ENCODE data around the gene CCDC124. TPM values are rescaled to one million over a fixed set of nuclear protein-coding genes. Genes with fewer than 3 reads are reported as not detected.
"Not testable (repeated sequence)": the region's sequence is repeated elsewhere in the genome, so short reads cannot be mapped to it uniquely, and the experiment has no call there.

The CCDC124 gene
- 119 TPM for polyA plus RNA-seq (2013, experiment 1 of 2; ENCODE audit: insufficient read length)
- polyA plus RNA-seq (2013, experiment 2 of 2; ENCODE audit: insufficient read length): 90.7 TPM

DNA sequence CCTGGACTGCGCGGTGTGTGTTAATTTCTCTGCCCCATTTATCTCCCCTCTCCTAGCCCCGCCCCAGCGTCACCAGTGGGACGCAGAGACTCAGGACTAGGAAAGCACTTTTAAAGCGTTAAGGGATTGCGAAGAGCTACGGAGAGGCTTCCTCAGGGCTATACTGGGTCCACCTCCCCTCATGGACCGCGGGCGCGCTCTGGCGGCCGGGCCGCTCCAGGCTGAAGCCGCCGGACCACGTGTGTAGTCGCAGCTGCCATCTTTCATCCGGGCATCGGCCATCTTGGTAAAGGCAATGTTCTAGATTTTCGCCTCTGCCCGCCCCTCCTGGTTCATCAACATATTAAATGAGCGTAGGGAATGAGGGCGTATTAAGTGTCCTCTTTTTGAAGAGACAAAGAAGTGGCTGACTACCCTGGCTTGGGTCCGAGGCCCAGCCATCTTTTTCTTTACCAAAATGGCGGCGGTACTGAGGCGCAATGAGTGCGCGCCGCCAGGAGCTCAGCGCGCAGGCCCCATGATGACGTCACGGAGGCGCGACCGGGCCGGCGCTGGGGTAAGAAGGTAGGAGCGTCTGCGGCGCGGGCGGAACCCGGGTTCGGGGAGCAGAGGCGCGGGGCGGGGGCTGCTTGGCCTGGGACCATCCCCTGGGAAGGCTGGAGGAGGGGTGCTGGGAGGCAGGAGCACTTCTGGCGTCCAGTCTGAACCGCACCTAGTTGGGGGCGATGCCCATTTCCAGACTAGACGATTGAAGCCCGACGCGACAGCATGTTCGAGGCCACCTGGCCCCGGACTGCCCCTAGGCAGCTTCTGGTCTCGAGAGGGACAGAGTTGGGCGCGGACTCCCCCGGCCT lies at the start of gene CCDC124:
CCDC124 (plus strand) TSS at position 531 of the 854 bp plus-strand sequence. CDS start 3,406 bp downstream, outside the sequence.
- peak; percentile 88 for DNase-seq

DNA sequence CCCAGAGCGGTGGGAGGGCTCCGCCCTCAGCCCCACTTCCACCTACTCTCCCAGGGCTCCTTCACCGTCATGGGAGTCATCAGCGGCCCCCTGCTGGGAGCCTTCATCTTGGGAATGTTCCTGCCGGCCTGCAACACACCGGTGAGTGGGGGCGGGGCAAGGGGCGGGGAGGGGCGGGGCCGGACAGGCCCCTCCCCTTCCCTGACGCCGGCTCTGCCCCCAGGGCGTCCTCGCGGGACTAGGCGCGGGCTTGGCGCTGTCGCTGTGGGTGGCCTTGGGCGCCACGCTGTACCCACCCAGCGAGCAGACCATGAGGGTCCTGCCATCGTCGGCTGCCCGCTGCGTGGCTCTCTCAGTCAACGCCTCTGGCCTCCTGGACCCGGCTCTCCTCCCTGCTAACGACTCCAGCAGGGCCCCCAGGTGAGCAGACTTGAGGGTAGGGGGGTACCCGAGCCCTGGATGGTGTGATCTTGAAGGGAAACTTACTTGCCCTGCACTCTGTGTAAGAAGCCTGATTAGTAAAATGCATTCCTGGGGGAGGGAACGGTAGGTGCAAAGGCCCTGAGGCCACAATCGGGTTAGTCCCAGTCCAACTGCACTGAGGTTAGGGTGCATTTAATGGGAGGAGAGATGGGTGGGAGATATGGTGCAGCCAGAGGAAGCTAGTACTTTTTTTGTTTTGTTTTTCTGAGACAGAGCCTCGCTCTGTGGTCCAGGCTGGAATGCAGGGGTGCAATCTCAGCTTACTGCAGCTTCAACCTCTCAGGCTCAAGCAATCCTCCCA lies 49.0 kb upstream of the CCDC124 start:
- DNase-seq: no peak

GRCh38 chr19:17886515-17886914 lies 46.3 kb upstream of the CCDC124 start:
- no peak for DNase-seq

- not testable (repeated sequence) for DNase-seq
These were observed 45.6 kb upstream of the CCDC124 start for GRCh38 chr19:17887221-17887620.

GRCh38 chr19:17888260-17888659 lies 44.6 kb upstream of the CCDC124 start:
- no peak for DNase-seq

- DNase-seq: peak; percentile 46
These were observed 43.1 kb upstream of the CCDC124 start for GRCh38 chr19:17889609-17890214.

- no peak for DNase-seq
These were observed 39.0 kb upstream of the CCDC124 start for GRCh38 chr19:17893766-17894165.

DNA sequence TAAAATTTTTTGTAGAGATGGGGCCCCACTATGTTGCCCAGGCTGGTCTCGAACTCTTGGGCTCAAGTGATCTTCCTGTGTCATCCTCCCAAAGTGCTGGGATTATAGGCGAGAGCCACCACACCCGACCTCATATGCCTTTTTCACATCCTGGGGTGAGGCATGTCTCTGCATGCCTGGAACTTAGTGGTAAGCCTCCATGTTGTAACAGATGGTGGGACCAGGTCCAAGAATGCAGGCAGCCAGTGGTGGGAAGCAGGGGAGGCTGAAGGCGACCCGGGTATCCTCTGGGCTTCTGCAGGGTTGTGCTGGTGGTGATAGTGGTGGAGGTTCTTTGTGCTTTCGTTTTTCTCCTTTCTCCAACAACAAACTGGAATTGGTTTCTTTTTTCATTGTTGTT lies 30.1 kb upstream of the CCDC124 start:
- peak; percentile 45 for DNase-seq

GRCh38 chr19:17908244-17908643 lies 24.6 kb upstream of the CCDC124 start:
- DNase-seq: no peak

GRCh38 chr19:17909003-17909732 lies 23.6 kb upstream of the CCDC124 start:
- no peak for DNase-seq

- no peak for DNase-seq
These were observed 21.9 kb upstream of the CCDC124 start for GRCh38 chr19:17910791-17911360.

- no peak for DNase-seq
These were observed 16.7 kb upstream of the CCDC124 start for GRCh38 chr19:17915940-17916593.

DNA sequence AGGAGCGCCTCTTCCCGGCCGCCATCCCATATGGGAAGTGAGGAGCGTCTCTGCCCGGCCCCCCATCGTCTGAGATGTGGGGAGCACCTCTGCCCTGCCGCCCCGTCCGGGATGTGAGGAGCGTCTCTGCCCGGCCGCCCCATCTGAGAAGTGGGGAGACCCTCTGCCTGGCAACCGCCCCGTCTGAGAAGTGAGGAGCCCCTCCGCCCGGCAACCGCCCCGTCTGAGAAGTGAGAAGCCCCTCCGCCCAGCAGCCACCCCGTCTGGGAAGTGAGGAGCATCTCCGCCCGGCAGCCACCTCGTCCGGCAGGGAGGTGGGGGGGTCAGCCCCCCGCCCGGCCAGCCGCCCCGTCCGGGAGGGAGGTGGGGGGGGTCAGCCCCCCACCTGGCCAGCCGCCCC lies 14.7 kb upstream of the CCDC124 start:
- not testable (repeated sequence) for DNase-seq

DNA sequence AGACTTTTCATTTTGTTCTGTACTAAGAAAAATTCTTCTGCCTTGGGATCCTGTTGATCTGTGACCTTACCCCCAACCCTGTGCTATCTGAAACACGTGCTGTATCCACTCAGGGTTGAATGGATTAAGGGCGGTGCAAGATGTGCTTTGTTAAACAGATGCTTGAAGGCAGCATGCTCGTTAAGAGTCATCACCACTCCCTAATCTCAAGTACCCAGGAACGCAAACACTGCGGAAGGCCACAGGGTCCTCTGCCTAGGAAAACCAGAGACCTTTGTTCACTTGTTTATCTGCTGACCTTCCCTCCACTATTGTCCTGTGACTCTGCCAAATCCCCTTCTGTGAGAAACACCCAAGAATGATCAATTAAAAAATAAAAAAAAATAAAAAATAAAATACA lies 13.7 kb upstream of the CCDC124 start:
- DNase-seq: not testable (repeated sequence)

DNA sequence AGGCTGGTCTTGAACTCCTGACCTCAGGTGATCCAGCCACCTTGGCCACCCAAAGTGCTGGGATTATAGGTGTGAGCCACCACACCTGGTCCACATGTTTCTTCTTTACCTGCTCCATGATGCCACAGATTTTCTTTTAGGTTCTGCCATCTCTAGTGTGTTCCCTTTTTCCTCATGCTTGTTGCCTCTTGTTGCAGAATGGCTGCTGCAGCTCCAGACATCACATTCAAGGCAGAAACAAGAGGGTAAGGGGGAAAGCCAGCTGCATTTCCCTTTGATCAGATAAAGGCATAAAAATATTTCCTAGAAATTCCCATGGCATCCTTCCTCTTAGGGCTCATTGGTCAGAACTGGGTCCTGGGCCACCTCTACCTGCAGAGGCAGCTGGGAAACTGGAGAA lies 12.3 kb upstream of the CCDC124 start:
- no peak for DNase-seq

DNA sequence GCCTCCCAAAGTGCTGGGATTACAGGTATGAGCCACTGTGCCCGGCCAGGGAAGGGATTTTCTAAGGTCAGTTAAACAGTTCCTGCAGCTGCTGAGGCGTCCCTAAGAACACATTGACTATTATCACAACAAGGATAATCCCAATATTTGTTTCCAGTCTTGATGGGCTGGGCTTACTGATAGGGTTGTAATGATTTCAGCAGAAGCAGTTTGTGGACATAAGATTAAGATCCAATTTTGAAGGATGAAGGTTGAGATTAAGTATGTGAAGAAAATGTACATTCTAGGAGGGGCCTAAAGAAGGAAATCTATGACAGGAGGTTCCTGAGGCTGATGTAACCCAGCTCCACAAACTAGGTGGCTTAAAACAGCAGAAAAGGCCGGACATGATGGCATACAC lies 10.7 kb upstream of the CCDC124 start:
- no peak for DNase-seq

GRCh38 chr19:17926044-17926443 lies 6.8 kb upstream of the CCDC124 start:
- DNase-seq: no peak

- no peak for DNase-seq
These were observed 3.8 kb upstream of the CCDC124 start for GRCh38 chr19:17929056-17929455.

DNA sequence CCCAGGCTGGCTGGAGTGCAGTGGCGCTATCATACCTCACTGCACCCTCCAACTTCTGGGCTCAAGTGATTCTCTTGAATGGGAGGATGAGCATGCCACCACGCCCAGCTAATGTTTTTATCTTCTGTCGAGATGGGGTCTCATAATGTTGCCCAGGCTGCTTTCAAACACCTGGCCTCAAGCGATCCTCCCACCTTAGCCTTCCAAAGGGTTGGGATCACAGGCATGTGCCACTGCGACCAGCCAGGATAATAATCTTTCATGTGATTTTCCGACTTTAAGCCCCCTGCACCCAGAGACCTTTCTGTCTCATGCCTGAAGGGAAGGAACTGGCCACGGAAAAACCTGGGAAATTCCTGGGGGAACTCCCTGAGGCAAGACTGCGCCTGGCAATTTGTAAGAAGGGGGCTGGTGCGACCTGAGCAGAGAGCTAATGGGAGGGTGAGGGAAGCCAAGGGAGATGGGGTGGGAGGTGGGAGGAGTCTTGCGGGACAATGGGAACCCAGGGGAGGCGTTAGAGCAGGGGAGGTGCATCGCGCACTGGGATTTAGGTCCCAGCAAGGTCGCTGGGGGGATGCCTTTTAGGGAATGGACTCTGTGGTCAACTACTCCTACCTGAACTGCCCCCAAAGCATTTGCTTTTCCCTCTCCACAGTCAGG lies 1.2 kb upstream of the CCDC124 start:
- DNase-seq: no peak

GRCh38 chr19:17933414-17934129 lies 757 bp downstream of the CCDC124 start:
- peak; percentile 37 for DNase-seq

Data from fibroblast of skin of back (primary cell).